DND-41 (cell line): ENCODE data around the gene PLXNA4.

Experiments used
- CTCF ChIP-seq: IDR thresholded peaks from 2 replicates; pipeline ENCODE4 v1.5.1; 2012; ENCODE audit warnings: borderline replicate concordance, low read length, moderate library complexity, mild to moderate bottlenecking; ENCODE audit not compliant: poor library complexity, severe bottlenecking; ENCODE audit errors: extremely low read depth
- EZH2 ChIP-seq: IDR thresholded peaks from 3 replicates; pipeline ENCODE4 v1.6.1; 2012; ENCODE audit warnings: borderline replicate concordance, low read depth, mild to moderate bottlenecking, moderate library complexity, low read length, inconsistent platforms; ENCODE audit not compliant: severe bottlenecking

DNA sequence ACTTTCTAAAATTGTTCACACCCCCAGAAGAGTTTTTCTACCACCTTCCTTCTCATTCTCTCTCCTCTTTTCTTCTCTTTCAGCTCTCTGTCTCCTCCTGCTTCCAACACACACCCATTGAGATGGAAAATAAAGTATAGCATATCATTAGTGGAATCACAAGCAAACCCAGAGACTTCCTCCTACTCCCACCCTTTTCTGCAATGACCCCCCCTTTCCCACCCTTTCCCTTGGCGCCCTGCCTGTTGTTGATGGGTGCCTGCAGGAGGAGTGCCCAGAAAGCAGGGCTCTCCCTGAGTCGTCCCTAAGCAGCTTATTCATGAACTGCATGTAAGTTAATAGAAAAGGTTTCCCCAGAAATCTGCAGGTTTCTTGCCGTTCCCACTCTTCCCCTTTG is 300.0 kb downstream of the PLXNA4 start:
- TF ChIP-seq CTCF (no peak), EZH2 (no peak)
